Stimulated activated naive CD4-positive, alpha-beta T cell treated with Interleukin-2 at 50 U/mL for 16 hours (primary cell): ENCODE data around the gene CT45A9.
"Not testable (repeated sequence)": the region's sequence is repeated elsewhere in the genome, so short reads cannot be mapped to it uniquely, and the experiment has no call there.

Experiments
- DNase-seq: peaks from one replicate; lab custom pipeline; 2025; lab: John Stamatoyannopoulos, UW

Gene CT45A9, protein sequence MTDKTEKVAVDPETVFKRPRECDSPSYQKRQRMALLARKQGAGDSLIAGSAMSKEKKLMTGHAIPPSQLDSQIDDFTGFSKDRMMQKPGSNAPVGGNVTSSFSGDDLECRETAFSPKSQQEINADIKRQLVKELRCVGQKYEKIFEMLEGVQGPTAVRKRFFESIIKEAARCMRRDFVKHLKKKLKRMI

DNA sequence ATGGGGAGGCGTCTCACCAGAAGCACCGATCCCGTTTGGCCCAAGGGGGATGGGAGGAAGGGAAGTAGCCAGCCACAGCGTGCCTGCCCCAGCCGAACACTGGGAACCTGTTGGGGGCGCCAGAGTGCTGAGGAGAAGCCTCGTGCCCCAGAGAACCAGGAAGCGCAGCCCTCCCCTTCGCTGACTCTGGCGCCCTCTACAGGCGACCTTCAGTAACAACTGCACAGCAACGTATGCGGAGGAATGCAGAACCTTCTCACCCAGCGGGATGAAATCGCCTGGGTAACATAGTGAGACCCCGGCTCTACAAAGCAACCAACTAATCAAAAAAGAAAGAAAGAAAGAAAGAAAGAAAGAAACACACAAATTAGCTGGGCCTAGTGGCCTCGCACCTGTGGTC, at the start of gene CT45A9:
Gene CT45A9 (minus strand): TSS at position 101 of the 400 bp plus-strand sequence. CDS start 3,751 bp downstream, outside the sequence.
- not testable (repeated sequence) for DNase-seq

DNA sequence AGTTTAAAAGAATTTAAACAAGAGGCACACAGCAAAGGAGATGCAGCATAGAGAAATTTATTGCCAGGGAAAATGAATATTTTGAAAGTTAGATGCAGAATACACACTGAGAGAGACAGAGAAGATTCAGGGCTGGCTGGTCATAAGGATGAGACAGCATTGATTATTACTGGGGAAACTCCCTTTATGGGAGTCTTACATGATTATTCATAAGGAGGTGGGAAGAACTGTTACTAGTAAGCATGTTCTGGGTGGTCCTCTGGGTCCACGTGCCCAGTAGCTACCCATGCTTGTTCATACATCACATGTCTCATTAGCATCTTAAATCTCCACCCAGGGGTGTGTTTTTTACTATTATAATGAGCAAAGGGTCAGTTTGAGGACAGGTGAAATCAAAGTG, 48.9 kb upstream of the CT45A9 start:
- not testable (repeated sequence) for DNase-seq

DNA sequence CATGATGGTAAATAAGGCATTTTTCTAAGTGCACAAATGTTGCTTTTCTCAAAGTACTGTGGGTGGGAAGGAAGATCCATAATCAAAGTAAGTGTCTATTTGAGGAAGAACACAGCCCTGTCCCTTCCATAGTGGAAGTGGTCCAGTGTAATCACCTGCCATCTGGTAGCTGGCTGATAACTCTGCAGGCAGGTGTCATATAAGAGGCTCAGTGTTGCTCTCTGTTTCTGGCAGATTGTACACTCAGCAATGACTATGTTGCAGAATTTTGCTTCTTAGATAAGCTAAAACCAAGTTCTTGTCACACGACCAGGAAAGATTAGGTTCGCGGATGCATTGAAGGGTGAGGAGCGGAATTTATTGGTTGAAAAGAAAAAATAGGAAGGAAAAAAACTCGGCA, 42.8 kb upstream of the CT45A9 start:
- DNase-seq, result no peak

DNA sequence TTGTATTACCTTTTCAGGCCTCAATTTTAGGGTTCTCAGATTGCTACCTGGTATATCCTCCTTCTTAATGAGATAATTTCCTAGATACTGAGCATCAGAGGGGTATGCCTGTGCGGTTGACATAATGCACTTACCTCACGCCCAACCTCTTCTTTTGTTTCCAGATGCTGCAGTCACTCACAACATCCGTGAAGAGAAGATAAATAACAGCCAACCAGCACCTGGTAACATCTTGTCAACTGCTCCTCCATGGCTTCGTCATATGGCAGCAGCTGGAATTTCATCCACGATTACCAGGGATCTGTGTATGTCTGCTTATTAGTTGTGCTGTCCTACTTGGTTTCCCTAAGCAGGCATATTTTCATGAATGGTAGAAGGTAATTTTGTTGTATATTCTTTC, 38.6 kb upstream of the CT45A9 start:
- DNase-seq, result no peak

DNA sequence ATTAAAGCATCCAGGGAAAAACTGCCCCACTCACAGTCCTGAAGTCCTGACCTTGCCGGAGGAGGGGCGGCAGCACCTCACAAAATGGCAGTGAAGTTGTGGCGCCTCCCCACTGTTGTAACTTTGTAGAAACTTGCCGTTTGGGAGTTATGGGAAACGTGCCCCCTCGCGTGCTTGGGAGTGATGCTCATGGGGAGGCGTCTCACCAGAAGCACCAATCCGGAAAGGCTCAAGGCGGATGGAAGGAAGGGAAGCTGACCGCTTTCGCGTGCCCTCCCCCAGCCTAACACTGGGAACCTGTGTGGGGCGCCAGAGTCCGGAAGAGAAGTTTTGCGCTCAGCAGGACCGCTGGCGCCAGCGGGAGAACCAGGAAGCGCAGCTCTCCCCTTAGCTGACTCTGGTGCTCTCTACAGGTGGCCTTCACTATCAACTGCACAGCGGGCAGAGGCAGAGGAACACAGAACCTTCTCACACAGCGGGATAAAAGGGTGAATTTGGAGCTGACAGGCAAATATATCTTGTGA, 21.7 kb upstream of the CT45A9 start, which contains the start of the genes CT45A10 and SAGE1:
Gene CT45A10 (minus strand): TSS at position 151 of the 524 bp plus-strand sequence. CDS start 8,100 bp downstream, outside the sequence.
Gene SAGE1 (plus strand): TSS at position 423 of the 524 bp plus-strand sequence. CDS start 2,527 bp downstream, outside the sequence.
- no peak for DNase-seq

DNA sequence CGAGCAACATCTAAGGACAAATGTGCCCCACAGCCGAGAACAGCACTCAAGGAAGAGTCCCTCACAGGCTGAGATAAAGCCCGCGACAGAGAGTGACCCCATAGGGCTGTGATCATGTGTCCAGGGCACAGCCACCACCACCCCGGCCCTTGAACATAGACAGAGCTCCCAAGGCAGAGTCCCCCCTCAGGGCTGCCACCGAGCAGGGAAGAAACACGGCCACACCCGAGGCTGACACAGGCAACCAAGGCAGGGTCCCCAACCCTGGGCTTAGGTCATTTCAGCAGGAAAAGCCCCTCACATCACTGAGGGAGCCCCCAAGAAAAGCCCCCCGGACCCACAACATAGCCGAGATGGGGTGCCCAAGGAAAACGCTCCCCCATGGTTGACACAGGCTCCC, 21.2 kb upstream of the CT45A9 start:
- DNase-seq, result no peak

DNA sequence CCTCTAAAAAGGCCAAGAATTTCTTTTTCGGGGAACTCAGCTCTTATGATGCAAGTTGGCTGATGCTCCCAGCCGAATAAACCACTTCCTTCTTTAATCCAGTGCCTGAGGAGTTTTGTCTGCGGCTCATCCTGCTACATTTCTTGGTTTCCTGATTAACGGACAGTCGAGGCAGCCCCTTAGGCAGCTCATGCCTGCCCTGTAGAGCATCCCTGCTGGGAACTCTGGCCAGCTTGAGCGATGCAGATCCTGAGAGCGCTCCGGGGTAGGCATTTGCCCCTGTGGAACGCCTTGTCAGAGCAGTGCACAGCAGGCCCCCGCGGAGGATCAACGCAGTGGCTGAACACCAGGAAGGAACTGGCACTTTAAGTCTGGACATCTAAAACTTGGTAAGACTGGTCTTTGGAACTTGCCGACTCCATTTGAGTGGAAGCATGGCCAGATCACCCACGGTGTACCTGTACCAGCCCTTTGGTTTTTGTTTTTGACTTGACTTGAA, 18.5 kb upstream of the CT45A9 start:
- DNase-seq, result no peak

DNA sequence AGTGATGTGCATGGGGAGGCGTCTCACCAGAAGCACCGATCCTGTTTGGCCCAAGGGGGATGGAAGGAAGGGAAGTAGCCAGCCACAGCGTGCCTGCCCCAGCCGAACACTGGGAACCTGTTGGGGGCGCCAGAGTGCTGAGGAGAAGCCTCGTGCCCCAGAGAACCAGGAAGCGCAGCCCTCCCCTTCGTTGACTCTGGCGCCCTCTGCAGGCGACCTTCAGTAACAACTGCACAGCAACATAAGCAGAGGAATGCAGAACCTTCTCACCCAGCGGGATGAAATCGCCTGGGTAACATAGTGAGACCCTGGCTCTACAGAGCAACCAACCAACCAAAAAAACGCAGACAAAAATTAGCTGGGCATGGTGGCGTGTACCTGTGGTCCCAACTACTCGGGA, 17.4 kb upstream of the CT45A9 start:
- DNase-seq, result not testable (repeated sequence)

DNA sequence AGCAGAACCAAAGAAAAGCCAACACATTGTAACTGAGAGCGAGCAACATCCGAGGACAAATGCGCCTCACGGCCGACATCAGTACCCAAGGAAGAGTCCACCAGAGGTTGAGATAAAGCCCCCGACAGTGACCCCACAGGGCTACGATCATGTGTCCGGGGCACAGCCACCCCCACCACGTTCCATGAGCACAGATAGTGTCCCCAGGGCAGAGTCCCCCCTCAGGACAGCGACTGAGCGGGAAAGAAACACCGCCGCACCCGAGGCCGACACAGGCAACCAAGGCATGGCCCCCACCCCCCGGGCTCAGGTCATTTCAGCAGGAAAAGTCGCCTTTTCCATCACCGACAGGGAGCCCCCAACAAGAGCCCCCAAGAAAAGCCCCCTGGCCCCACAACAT, 16.6 kb upstream of the CT45A9 start:
- DNase-seq, result not testable (repeated sequence)

DNA sequence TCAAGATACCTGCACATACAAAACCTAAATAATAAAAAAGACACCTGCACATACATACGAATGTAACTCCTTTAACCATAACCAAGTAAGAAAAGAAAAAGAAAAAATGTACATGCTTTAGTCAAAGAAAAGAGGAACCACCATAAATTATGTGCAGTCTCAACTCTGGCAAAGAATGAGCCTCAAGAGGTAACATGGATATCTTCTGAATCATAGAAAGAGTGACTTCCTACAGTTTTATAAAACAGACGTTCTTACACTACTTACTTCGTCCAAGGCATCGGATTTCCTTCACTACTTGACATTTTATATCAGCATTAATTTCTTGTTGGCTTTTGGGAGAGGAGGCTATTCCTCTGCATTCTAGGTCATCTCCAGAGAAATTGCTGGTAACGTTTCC, 11.1 kb upstream of the CT45A9 start:
- not testable (repeated sequence) for DNase-seq

DNA sequence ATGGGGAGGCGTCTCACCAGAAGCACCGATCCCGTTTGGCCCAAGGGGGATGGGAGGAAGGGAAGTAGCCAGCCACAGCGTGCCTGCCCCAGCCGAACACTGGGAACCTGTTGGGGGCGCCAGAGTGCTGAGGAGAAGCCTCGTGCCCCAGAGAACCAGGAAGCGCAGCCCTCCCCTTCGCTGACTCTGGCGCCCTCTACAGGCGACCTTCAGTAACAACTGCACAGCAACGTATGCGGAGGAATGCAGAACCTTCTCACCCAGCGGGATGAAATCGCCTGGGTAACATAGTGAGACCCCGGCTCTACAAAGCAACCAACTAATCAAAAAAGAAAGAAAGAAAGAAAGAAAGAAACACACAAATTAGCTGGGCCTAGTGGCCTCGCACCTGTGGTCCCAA, 17.2 kb downstream of the CT45A9 start, which contains the start of gene CT45A8:
Gene CT45A8 (minus strand): TSS at position 101 of the 400 bp plus-strand sequence. CDS start 3,755 bp downstream, outside the sequence.
- not testable (repeated sequence) for DNase-seq

DNA sequence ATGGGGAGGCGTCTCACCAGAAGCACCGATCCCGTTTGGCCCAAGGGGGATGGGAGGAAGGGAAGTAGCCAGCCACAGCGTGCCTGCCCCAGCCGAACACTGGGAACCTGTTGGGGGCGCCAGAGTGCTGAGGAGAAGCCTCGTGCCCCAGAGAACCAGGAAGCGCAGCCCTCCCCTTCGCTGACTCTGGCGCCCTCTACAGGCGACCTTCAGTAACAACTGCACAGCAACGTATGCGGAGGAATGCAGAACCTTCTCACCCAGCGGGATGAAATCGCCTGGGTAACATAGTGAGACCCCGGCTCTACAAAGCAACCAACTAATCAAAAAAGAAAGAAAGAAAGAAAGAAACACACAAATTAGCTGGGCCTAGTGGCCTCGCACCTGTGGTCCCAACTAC, 34.4 kb downstream of the CT45A9 start, which contains the start of gene CT45A7:
Gene CT45A7 (minus strand): TSS at position 101 of the 400 bp plus-strand sequence. CDS start 3,747 bp downstream, outside the sequence.
- not testable (repeated sequence) for DNase-seq

DNA sequence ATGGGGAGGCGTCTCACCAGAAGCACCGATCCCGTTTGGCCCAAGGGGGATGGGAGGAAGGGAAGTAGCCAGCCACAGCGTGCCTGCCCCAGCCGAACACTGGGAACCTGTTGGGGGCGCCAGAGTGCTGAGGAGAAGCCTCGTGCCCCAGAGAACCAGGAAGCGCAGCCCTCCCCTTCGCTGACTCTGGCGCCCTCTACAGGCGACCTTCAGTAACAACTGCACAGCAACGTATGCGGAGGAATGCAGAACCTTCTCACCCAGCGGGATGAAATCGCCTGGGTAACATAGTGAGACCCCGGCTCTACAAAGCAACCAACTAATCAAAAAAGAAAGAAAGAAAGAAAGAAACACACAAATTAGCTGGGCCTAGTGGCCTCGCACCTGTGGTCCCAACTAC, 51.7 kb downstream of the CT45A9 start, which contains the start of gene CT45A2:
Gene CT45A2 (minus strand): TSS at position 101 of the 400 bp plus-strand sequence. CDS start 3,747 bp downstream, outside the sequence.
- not testable (repeated sequence) for DNase-seq
